ENCODE data around the gene PDZRN4.
"Not testable (repeated sequence)": the region's sequence is repeated elsewhere in the genome, so short reads cannot be mapped to it uniquely, and the experiment has no call there.

Gene PDZRN4

GRCh38 chr12:41174602-41175001 lies 13.5 kb upstream of the PDZRN4 start:
- no peak overlapping the region for H3K4me3 ChIP-seq (ENCODE audit: control insufficient read depth in 1 of 7, extremely low read depth in 1 of 7, insufficient read depth in 4 of 7, low read depth in 2 of 7, low read length in 6 of 7)
- H3K36me3 ChIP-seq (ENCODE audit: control insufficient read depth in 4 of 4, insufficient read depth in 4 of 4, low read length in 3 of 4) = no peaks in the 10 kb centered on the region
- H3K27ac ChIP-seq (ENCODE audit: insufficient read depth in 1 of 2, low read depth in 1 of 2, low read length in 2 of 2, poor library complexity in 1 of 2, severe bottlenecking in 2 of 2) = no peak overlapping the region
- H3K27me3 ChIP-seq (replicated peaks in 2 of 5; ENCODE audit: control insufficient read depth in 4 of 5, insufficient read depth in 5 of 5, low read length in 4 of 5) = no peaks in the 10 kb centered on the region
- ChIA-PET CTCF (no interaction called here), POLR2A (no interaction called here)
- no peak for DNase-seq
- H3K9me3 ChIP-seq (ENCODE audit: control extremely low read depth in 1 of 5, control insufficient read depth in 4 of 5, insufficient read depth in 2 of 5, low read depth in 1 of 5, low read length in 4 of 5) = no peaks in the 10 kb centered on the region
- 92% methylated on average over 2 of the region's 2 CpGs for WGBS (ENCODE audit: insufficient coverage)
- H3K4me1 ChIP-seq (ENCODE audit: control extremely low read depth in 1 of 4, control insufficient read depth in 4 of 4, insufficient read depth in 4 of 4, low read length in 3 of 4) = no peaks in the 10 kb centered on the region

- H3K4me1 ChIP-seq (ENCODE audit: control extremely low read depth in 1 of 4, control insufficient read depth in 4 of 4, insufficient read depth in 4 of 4, low read length in 3 of 4); POLR2A ChIA-PET; H3K36me3 ChIP-seq (ENCODE audit: control insufficient read depth in 4 of 4, insufficient read depth in 4 of 4, low read length in 3 of 4); CTCF ChIA-PET; H3K27ac ChIP-seq (ENCODE audit: insufficient read depth in 1 of 2, low read depth in 1 of 2, low read length in 2 of 2, poor library complexity in 1 of 2, severe bottlenecking in 2 of 2); H3K9me3 ChIP-seq (ENCODE audit: control extremely low read depth in 1 of 5, control insufficient read depth in 4 of 5, insufficient read depth in 2 of 5, low read depth in 1 of 5, low read length in 4 of 5); H3K4me3 ChIP-seq (ENCODE audit: control insufficient read depth in 1 of 7, extremely low read depth in 1 of 7, insufficient read depth in 4 of 7, low read depth in 2 of 7, low read length in 6 of 7); DNase-seq; H3K27me3 ChIP-seq (replicated peaks in 2 of 5; ENCODE audit: control insufficient read depth in 4 of 5, insufficient read depth in 5 of 5, low read length in 4 of 5): not testable (repeated sequence)
- WGBS (ENCODE audit: insufficient coverage) = 100% methylated on average over 1 of the region's 1 CpG
Observed at GRCh38 chr12:41179507-41179906, 8.6 kb upstream of the PDZRN4 start.

GRCh38 chr12:41184864-41185263 lies 3.3 kb upstream of the PDZRN4 start:
- Histone ChIP-seq H3K9me3 (ENCODE audit: control extremely low read depth in 1 of 5, control insufficient read depth in 4 of 5, insufficient read depth in 2 of 5, low read depth in 1 of 5, low read length in 4 of 5) (peaks cover 0 to 2% (median 0%) of the 10 kb centered on the region in 5 experiments), H3K36me3 (ENCODE audit: control insufficient read depth in 4 of 4, insufficient read depth in 4 of 4, low read length in 3 of 4) (no peaks in the 10 kb centered on the region), H3K27ac (ENCODE audit: insufficient read depth in 1 of 2, low read depth in 1 of 2, low read length in 2 of 2, poor library complexity in 1 of 2, severe bottlenecking in 2 of 2) (no peak overlapping the region), H3K4me1 (ENCODE audit: control extremely low read depth in 1 of 4, control insufficient read depth in 4 of 4, insufficient read depth in 4 of 4, low read length in 3 of 4) (peaks cover 2 to 20% (median 18%) of the 10 kb centered on the region in 4 experiments), H3K4me3 (ENCODE audit: control insufficient read depth in 1 of 7, extremely low read depth in 1 of 7, insufficient read depth in 4 of 7, low read depth in 2 of 7, low read length in 6 of 7) (no peak overlapping the region), H3K27me3 (replicated peaks in 2 of 5; ENCODE audit: control insufficient read depth in 4 of 5, insufficient read depth in 5 of 5, low read length in 4 of 5) (peaks cover 0 to 29% (median 22%) of the 10 kb centered on the region in 5 experiments)
- POLR2A ChIA-PET = no interaction called here
- DNase-seq = no peak
- CTCF ChIA-PET = no interaction called here

GRCh38 chr12:41186026-41186425 lies 2.1 kb upstream of the PDZRN4 start:
- ChIA-PET POLR2A (no interaction called here), CTCF (interaction anchor here (0.9 kb wide), 1 partner anchor 10 kb away, joined by 3 read pairs; no protein-coding TSS in a partner anchor)
- WGBS (ENCODE audit: insufficient coverage) = 0% methylated on average over 1 of the region's 3 CpGs
- Histone ChIP-seq H3K9me3 (ENCODE audit: control extremely low read depth in 1 of 5, control insufficient read depth in 4 of 5, insufficient read depth in 2 of 5, low read depth in 1 of 5, low read length in 4 of 5) (peaks cover 0 to 2% (median 0%) of the 10 kb centered on the region in 5 experiments), H3K4me1 (ENCODE audit: control extremely low read depth in 1 of 4, control insufficient read depth in 4 of 4, insufficient read depth in 4 of 4, low read length in 3 of 4) (peaks cover 2 to 25% (median 19%) of the 10 kb centered on the region in 4 experiments), H3K36me3 (ENCODE audit: control insufficient read depth in 4 of 4, insufficient read depth in 4 of 4, low read length in 3 of 4) (no peaks in the 10 kb centered on the region), H3K27me3 (replicated peaks in 2 of 5; ENCODE audit: control insufficient read depth in 4 of 5, insufficient read depth in 5 of 5, low read length in 4 of 5) (peaks cover 2 to 35% (median 29%) of the 10 kb centered on the region in 5 experiments), H3K27ac (ENCODE audit: insufficient read depth in 1 of 2, low read depth in 1 of 2, low read length in 2 of 2, poor library complexity in 1 of 2, severe bottlenecking in 2 of 2) (no peak overlapping the region), H3K4me3 (ENCODE audit: control insufficient read depth in 1 of 7, extremely low read depth in 1 of 7, insufficient read depth in 4 of 7, low read depth in 2 of 7, low read length in 6 of 7) (no peak overlapping the region)
- DNase-seq = peak in 2 of 3 donors; percentile 20 to 49

GRCh38 chr12:41188841-41189394 lies 798 bp downstream of the PDZRN4 start:
- peak overlapping the region; percentile 30 to 67 (median 59) for H3K4me3 ChIP-seq (ENCODE audit: control insufficient read depth in 1 of 7, extremely low read depth in 1 of 7, insufficient read depth in 4 of 7, low read depth in 2 of 7, low read length in 6 of 7)
- CTCF ChIA-PET = no interaction called here
- peak in 2 of 3 donors; percentile 27 to 54 for DNase-seq
- 4% methylated on average over 26 of the region's 49 CpGs for WGBS (ENCODE audit: insufficient coverage)
- no peak overlapping the region for H3K27ac ChIP-seq (ENCODE audit: insufficient read depth in 1 of 2, low read depth in 1 of 2, low read length in 2 of 2, poor library complexity in 1 of 2, severe bottlenecking in 2 of 2)
- peaks cover 2 to 25% (median 20%) of the 10 kb centered on the region in 4 experiments for H3K4me1 ChIP-seq (ENCODE audit: control extremely low read depth in 1 of 4, control insufficient read depth in 4 of 4, insufficient read depth in 4 of 4, low read length in 3 of 4)
- POLR2A ChIA-PET = no interaction called here
- no peaks in the 10 kb centered on the region for H3K36me3 ChIP-seq (ENCODE audit: control insufficient read depth in 4 of 4, insufficient read depth in 4 of 4, low read length in 3 of 4)
- peaks cover 0 to 2% (median 0%) of the 10 kb centered on the region in 5 experiments for H3K9me3 ChIP-seq (ENCODE audit: control extremely low read depth in 1 of 5, control insufficient read depth in 4 of 5, insufficient read depth in 2 of 5, low read depth in 1 of 5, low read length in 4 of 5)
- peaks cover 2 to 35% (median 29%) of the 10 kb centered on the region in 5 experiments for H3K27me3 ChIP-seq (replicated peaks in 2 of 5; ENCODE audit: control insufficient read depth in 4 of 5, insufficient read depth in 5 of 5, low read length in 4 of 5)

- H3K9me3 ChIP-seq (ENCODE audit: control extremely low read depth in 1 of 5, control insufficient read depth in 4 of 5, insufficient read depth in 2 of 5, low read depth in 1 of 5, low read length in 4 of 5) = peaks cover 0 to 2% (median 0%) of the 10 kb centered on the region in 5 experiments
- no peaks in the 10 kb centered on the region for H3K36me3 ChIP-seq (ENCODE audit: control insufficient read depth in 4 of 4, insufficient read depth in 4 of 4, low read length in 3 of 4)
- WGBS (ENCODE audit: insufficient coverage) = 2% methylated on average over 27 of the region's 34 CpGs
- peaks cover 2 to 35% (median 29%) of the 10 kb centered on the region in 5 experiments for H3K27me3 ChIP-seq (replicated peaks in 2 of 5; ENCODE audit: control insufficient read depth in 4 of 5, insufficient read depth in 5 of 5, low read length in 4 of 5)
- peak overlapping the region in 5 of 7 experiments; percentile 38 to 67 (median 59) for H3K4me3 ChIP-seq (ENCODE audit: control insufficient read depth in 1 of 7, extremely low read depth in 1 of 7, insufficient read depth in 4 of 7, low read depth in 2 of 7, low read length in 6 of 7)
- peak in 2 of 3 donors; percentile 44 to 55 for DNase-seq
- H3K4me1 ChIP-seq (ENCODE audit: control extremely low read depth in 1 of 4, control insufficient read depth in 4 of 4, insufficient read depth in 4 of 4, low read length in 3 of 4) = peaks cover 2 to 25% (median 20%) of the 10 kb centered on the region in 4 experiments
- ChIA-PET CTCF (interaction anchor here (0.7 to 2.9 kb wide), 4 partner anchors 37 to 835 kb away, joined by 3 to 8 read pairs (median 4); no protein-coding TSS in a partner anchor), POLR2A (interaction anchor here (0.6 kb wide), 1 partner anchor 915 kb away, joined by 5 read pairs; no protein-coding TSS in a partner anchor)
- H3K27ac ChIP-seq (ENCODE audit: insufficient read depth in 1 of 2, low read depth in 1 of 2, low read length in 2 of 2, poor library complexity in 1 of 2, severe bottlenecking in 2 of 2) = no peak overlapping the region
Observed at GRCh38 chr12:41189395-41190251, 1.5 kb downstream of the PDZRN4 start.

GRCh38 chr12:41190338-41190737 lies 2.2 kb downstream of the PDZRN4 start:
- peak; percentile 46 to 70 (median 56) for DNase-seq
- ChIA-PET POLR2A (no interaction called here), CTCF (interaction anchor here (0.7 to 2.9 kb wide), 7 partner anchors 16 to 834 kb away, joined by 3 to 10 read pairs (median 4); no protein-coding TSS in a partner anchor)
- Histone ChIP-seq H3K27ac (ENCODE audit: insufficient read depth in 1 of 2, low read depth in 1 of 2, low read length in 2 of 2, poor library complexity in 1 of 2, severe bottlenecking in 2 of 2) (no peak overlapping the region), H3K27me3 (replicated peaks in 2 of 5; ENCODE audit: control insufficient read depth in 4 of 5, insufficient read depth in 5 of 5, low read length in 4 of 5) (peaks cover 2 to 35% (median 29%) of the 10 kb centered on the region in 5 experiments), H3K4me3 (ENCODE audit: control insufficient read depth in 1 of 7, extremely low read depth in 1 of 7, insufficient read depth in 4 of 7, low read depth in 2 of 7, low read length in 6 of 7) (peak overlapping the region in 5 of 7 experiments; percentile 38 to 67 (median 59)), H3K4me1 (ENCODE audit: control extremely low read depth in 1 of 4, control insufficient read depth in 4 of 4, insufficient read depth in 4 of 4, low read length in 3 of 4) (peaks cover 2 to 25% (median 20%) of the 10 kb centered on the region in 4 experiments), H3K36me3 (ENCODE audit: control insufficient read depth in 4 of 4, insufficient read depth in 4 of 4, low read length in 3 of 4) (no peaks in the 10 kb centered on the region), H3K9me3 (ENCODE audit: control extremely low read depth in 1 of 5, control insufficient read depth in 4 of 5, insufficient read depth in 2 of 5, low read depth in 1 of 5, low read length in 4 of 5) (peaks cover 0 to 2% (median 0%) of the 10 kb centered on the region in 5 experiments)
- WGBS (ENCODE audit: insufficient coverage) = 0% methylated on average over 1 of the region's 5 CpGs
